DMS153 treated with DMSO at 0.1 percent for 48 hours (cell line): ENCODE data around the gene ZNF672.

Experiments used
- DNase-seq: peaks from one replicate; lab custom pipeline; 2025; ENCODE audit not compliant: unreplicated experiment; lab: John Stamatoyannopoulos, UW

The ZNF672 gene

DNA sequence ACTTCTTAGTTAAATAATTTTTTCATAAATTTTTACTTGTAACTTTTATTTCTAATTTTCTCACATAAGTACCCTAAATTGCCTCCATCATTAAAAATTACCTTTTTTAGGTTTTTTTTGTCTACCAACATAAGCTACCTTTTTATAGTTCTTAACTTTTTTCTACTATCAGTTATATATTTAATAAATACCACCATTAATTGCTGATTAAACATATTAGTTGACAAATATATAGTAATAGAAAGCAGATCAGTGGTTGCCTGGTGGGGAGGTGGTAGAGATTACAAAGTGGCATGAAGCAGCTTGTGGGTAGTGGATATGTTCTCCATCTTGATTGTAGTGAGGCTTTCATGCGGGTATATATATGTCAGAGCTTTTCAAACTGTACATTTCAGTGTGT is 6.2 kb upstream of the ZNF672 start:
- no peak for DNase-seq

DNA sequence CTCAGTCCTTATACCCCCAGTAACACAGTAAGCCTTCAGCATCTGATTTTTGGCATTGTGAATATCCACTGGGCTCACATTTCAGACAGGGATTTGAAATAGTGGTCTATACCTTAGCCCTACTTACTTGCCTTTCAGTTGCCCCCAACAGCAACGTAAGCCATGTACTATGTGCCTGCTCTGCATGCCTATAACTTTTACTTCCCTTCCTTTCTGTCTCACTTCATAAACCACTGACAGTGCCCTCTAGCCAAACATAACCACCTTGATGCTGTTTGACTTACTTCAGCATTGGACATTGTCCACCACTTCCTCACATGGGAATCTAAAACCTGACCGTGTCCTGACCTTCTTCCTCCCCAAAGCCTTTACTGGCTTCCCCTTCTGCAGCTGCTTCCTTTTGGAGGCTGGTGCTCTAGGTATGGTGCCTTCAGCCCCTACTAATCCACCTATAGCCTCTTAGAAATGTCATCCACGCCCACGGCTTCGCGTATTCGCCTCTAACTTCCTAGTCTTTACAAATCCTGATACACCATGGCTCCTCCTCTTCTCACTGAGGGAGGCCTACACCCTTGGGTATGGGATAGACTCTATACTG is 3.6 kb upstream of the ZNF672 start:
- no peak for DNase-seq

GRCh38 chr1:248837045-248837780 is 811 bp upstream of the ZNF672 start:
- DNase-seq = peak; percentile 73

DNA sequence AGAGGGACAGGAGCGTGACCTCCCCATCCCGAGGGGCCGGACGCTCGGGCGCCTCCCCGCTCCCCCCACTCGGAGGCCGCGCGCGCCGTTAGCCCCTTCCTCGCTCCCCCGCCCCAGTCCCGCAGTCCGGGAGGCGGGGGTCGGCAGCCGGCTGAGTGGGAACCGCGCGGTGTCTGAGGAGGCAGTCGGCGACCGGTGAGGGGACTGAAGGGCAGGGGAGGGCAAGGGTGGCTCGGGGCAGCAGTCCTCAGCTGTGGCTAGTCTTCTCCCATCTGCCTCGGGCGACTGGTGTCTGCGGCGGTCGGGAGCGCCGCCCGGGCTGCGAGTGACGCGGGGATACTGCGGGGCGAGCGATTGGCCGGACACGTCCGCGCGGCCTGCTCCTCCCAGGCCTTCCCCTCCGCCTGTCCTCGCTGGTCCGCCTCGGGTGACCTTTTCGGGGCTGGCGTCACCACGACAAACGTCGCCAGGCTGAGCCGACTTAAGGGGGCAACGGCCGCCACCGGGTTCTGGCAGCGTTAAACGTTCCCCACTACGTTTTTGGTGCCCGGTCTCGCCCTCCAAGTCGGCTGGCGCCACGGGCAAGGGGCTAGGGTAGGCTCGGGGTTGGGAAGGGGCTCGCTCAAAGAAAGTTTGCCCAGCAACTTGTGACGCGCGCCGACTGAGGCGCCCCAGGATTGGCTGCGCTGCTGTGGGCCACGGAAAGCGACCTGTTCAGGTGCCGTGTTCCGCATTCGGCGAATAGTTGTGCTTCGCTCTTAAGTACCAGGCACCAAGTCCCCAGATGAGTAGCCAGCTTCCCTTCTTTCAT is 538 bp downstream of the ZNF672 start:
- peak; percentile 85 for DNase-seq

GRCh38 chr1:248839168-248839555 is 1.1 kb downstream of the ZNF672 start:
- DNase-seq = no peak

DNA sequence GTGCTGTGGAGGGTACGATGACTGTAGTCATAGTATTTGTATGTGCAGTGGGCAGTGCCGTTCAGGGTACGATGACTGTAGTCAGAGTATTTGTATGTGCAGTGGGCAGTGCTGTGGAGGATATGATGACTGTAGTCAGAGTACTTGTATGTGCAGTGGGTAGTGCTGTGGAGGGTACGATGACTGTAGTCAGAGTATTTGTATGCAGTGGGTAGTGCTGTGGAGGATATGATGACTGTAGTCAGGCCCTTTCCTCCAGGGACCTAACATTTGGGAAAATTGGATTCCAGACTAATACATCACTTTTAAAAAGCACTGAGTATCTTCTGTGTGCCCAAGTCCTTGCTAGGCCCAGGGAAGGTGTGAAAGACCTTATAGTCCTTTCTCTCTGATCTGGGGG is 2.9 kb downstream of the ZNF672 start:
- no peak for DNase-seq

GRCh38 chr1:248841702-248842395 is 3.8 kb downstream of the ZNF672 start:
- DNase-seq = no peak

- no peak for DNase-seq
Measured at GRCh38 chr1:248842781-248843331, 4.8 kb downstream of the ZNF672 start.

GRCh38 chr1:248843687-248844086 is 5.7 kb downstream of the ZNF672 start:
- no peak for DNase-seq

- no peak for DNase-seq
Measured at GRCh38 chr1:248844526-248844925, 6.5 kb downstream of the ZNF672 start.

- DNase-seq = no peak
Measured at GRCh38 chr1:248847181-248847955, 9.3 kb downstream of the ZNF672 start.

GRCh38 chr1:248847956-248848561 is 10.0 kb downstream of the ZNF672 start:
- no peak for DNase-seq

GRCh38 chr1:248848602-248849001 is 10.6 kb downstream of the ZNF672 start:
- no peak for DNase-seq

DNA sequence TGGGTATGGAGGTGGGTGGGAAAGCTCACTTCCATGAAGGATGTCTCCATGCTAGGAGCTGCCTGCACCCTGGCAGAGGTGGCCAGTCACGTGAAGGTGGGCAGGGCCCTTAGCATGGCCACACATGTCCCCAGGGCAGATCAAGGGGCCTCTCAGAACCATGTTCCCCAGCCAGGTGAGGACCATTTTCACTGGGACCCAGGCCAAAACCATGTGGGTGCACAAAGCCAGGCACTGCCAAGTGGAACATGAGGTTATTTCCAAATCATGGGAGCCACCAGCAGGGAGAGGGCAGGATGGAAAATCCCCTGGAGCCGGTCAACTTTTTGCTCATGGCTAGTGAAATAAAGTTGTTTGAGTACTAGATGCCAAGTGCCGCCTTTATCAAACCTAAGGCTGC is 11.1 kb downstream of the ZNF672 start:
- DNase-seq = no peak

GRCh38 chr1:248849637-248850036 is 11.6 kb downstream of the ZNF672 start:
- DNase-seq = no peak

GRCh38 chr1:248850124-248850523 is 12.1 kb downstream of the ZNF672 start:
- DNase-seq = no peak

DNA sequence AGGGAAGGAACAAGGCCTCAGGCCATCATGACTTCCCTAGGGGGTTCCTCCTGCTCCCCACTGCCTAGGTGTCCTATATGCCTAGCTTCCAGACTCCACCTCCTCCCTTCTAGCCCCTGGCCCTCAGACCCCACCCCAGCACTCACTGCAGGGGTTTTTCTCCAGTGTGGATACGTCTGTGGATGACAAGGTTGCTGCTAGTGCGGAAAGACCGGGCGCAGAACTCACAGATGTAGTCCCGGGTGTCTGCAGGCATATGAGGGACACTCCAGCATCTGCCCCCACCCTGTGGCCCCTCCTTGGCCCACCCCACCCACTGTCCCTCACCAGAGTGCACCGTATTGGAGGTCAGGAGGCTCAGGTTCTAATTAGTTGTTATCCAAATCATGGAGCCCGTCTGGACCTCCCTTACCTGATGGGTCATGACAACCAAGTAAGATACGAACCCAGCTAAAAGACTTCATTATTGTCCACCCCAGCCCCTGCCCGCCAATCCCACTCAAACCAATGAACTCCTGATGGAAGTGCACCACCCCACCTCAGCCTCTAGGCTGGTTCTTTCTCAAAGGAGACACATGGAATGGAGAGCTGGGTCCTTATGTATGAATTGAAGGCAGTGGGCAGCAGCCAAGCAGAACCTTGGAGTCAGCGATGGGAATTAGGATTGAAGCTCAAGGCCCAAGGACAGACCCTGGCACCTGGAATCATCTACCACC is 12.7 kb downstream of the ZNF672 start:
- no peak for DNase-seq

- no peak for DNase-seq
Measured at GRCh38 chr1:248851390-248851789, 13.4 kb downstream of the ZNF672 start.
